GM23338 (cell line): ENCODE results near the gene SERINC4. TPM values are rescaled to one million over a fixed set of nuclear protein-coding genes. Genes with fewer than 3 reads are reported as not detected.

ENCODE experiments used
- ATAC-seq: fragments of 200-7000 bp; cut with Tn5 transposase; 3 replicates; pipeline ENCODE4 v1.9.1; 2020
- DNase-seq: peaks from one replicate; pipeline ENCODE4 v3.0.0-alpha.2; 2015; ENCODE audit warnings: low spot score
- H2AFZ ChIP-seq: fragments of 200-600 bp; sonication (generic); 2 replicates; pipeline ENCODE4 v1.8.0; 2016; ENCODE audit warnings: antibody characterized with exemption, mild to moderate bottlenecking, moderate library complexity
- H3F3A ChIP-seq: fragments of 200-600 bp; sonication (generic); replicated peaks from 2 replicates; pipeline ENCODE4 v1.8.0; 2017; ENCODE audit warnings: antibody characterized with exemption, mixed run types, low read depth
- H3K27ac ChIP-seq: fragments of 200-600 bp; sonication (generic); 2 replicates; pipeline ENCODE4 v1.6.1; 2016; ENCODE audit warnings: low read depth
- H3K27me3 ChIP-seq: fragments of 200-600 bp; sonication (generic); 2 replicates; pipeline ENCODE4 v1.8.0; 2016; ENCODE audit warnings: mild to moderate bottlenecking, mixed run types, moderate library complexity; ENCODE audit not compliant: insufficient read depth
- H3K36me3 ChIP-seq: fragments of 200-600 bp; sonication (generic); 2 replicates; pipeline ENCODE4 v1.8.0; 2016; ENCODE audit warnings: mild to moderate bottlenecking; ENCODE audit not compliant: insufficient read depth
- H3K4me1 ChIP-seq: fragments of 200-600 bp; sonication (generic); 2 replicates; pipeline ENCODE4 v1.8.0; 2016; ENCODE audit warnings: mild to moderate bottlenecking, moderate library complexity; ENCODE audit not compliant: insufficient read depth
- H3K4me2 ChIP-seq: fragments of 200-600 bp; sonication (generic); 2 replicates; pipeline ENCODE4 v1.7.1; 2017; ENCODE audit warnings: mixed run types
- H3K4me3 ChIP-seq: fragments of 200-600 bp; sonication (generic); 2 replicates; pipeline ENCODE4 v1.6.1; 2016; ENCODE audit warnings: mixed run types
- H3K79me2 ChIP-seq: fragments of 200-600 bp; sonication (generic); replicated peaks from 2 replicates; pipeline ENCODE4 v1.8.0; 2017; ENCODE audit warnings: mild to moderate bottlenecking; ENCODE audit not compliant: insufficient read depth
- H3K9me2 ChIP-seq: fragments of 200-600 bp; sonication (generic); 2 replicates; pipeline ENCODE4 v1.8.0; 2017; ENCODE audit not compliant: insufficient read depth
- H4K20me1 ChIP-seq: fragments of 200-600 bp; sonication (generic); replicated peaks from 2 replicates; pipeline ENCODE4 v1.8.0; 2017; ENCODE audit warnings: mild to moderate bottlenecking; ENCODE audit not compliant: insufficient read depth
- H3K27ac Mint-ChIP-seq: 2 replicates; pipeline ENCODE4 v1.8.0; 2020; ENCODE audit warnings: inconsistent platforms, mild to moderate bottlenecking, moderate library complexity, mixed read lengths
- H3K27me3 Mint-ChIP-seq: 3 replicates; pipeline ENCODE4 v1.8.0; 2022; ENCODE audit warnings: low read depth, mild to moderate bottlenecking, moderate library complexity, mixed read lengths, inconsistent platforms; ENCODE audit not compliant: insufficient read depth, poor library complexity
- H3K36me3 Mint-ChIP-seq: 3 replicates; pipeline ENCODE4 v1.8.0; 2021; ENCODE audit warnings: low read depth, mild to moderate bottlenecking, inconsistent platforms, moderate library complexity, mixed read lengths
- H3K4me1 Mint-ChIP-seq: 3 replicates; pipeline ENCODE4 v1.8.0; 2020; ENCODE audit warnings: mild to moderate bottlenecking, inconsistent platforms, mixed read lengths
- H3K4me3 Mint-ChIP-seq: 3 replicates; pipeline ENCODE4 v1.8.0; 2021; ENCODE audit warnings: moderate library complexity, mild to moderate bottlenecking, inconsistent platforms, mixed read lengths
- H3K9me3 Mint-ChIP-seq: 3 replicates; pipeline ENCODE4 v1.8.0; 2020; ENCODE audit warnings: moderate library complexity, mild to moderate bottlenecking, inconsistent platforms, mixed read lengths
- CREB1 ChIP-seq: fragments of 250-450 bp; sonication (Bioruptor Pico); IDR thresholded peaks from 2 replicates; pipeline ENCODE4 v1.5.0; 2020; ENCODE audit warnings: low read depth, mild to moderate bottlenecking, moderate library complexity
- CTCF ChIP-seq, 2 experiments: fragments of 200-600 bp in 1 of 2; sonication (generic) in 1 of 2; conservative IDR thresholded peaks; 2 replicates each; pipeline versions ENCODE4 v1.5.1 to v1.6.1; 2016 to 2017; ENCODE audit warnings: antibody characterized with exemption in 2 of 2, low read depth in 2 of 2, mild to moderate bottlenecking in 2 of 2, moderate library complexity in 1 of 2
- JUNB ChIP-seq: IDR thresholded peaks from one replicate; pipeline ENCODE4 v1.6.1; 2016; ENCODE audit warnings: antibody characterized with exemption; ENCODE audit not compliant: unreplicated experiment
- POLR2AphosphoS5 ChIP-seq: IDR thresholded peaks from 2 replicates; pipeline ENCODE4 v1.6.1; 2016; ENCODE audit warnings: antibody characterized with exemption, low read depth
- STAT1 ChIP-seq: IDR thresholded peaks from one replicate; pipeline ENCODE4 v1.6.1; 2016; ENCODE audit warnings: antibody characterized with exemption; ENCODE audit not compliant: unreplicated experiment
- ZNF462 ChIP-seq: fragments of 250-450 bp; sonication (Bioruptor Pico); IDR thresholded peaks from 2 replicates; pipeline ENCODE4 v1.5.0; 2020; ENCODE audit warnings: mild to moderate bottlenecking, moderate library complexity
- polyA plus RNA-seq: library from polyadenylated mRNA; unstranded; fragments of >200 nt; fragmentation: Nextera tagmentation; extraction: Ambion mirVana; gene quantifications from 2 replicates; pipeline ENCODE4 v1.2.1, GENCODE V29; 2016
- total RNA-seq: library from RNA; depleted of rRNA; stranded (reverse); fragments of >200 nt; shearing (Covaris generic); gene quantifications from 2 replicates; pipeline ENCODE4 v1.2.3, GENCODE V29; 2014

SERINC4 gene
- total and polyA plus RNA-seq, 2 experiments from 2014 or later: not detected

GRCh38 chr15:43779016-43779415, 21.0 kb downstream of the SERINC4 start (continued):
- no peak for TF ChIP-seq ZNF462
- TF ChIP-seq POLR2AphosphoS5: no peak
- TF ChIP-seq CTCF (conservative IDR thresholded peaks at IDR 0.05; ENCODE audit: low read depth in 2 of 2): no peak

- H3K4me3 Mint-ChIP-seq: peak overlapping the region; percentile 82
- H3K27ac Mint-ChIP-seq: peak overlapping the region; percentile 48; the same call in 1 of the 2 replicates
- peak; percentile 84 for DNase-seq
- Histone ChIP-seq H3K36me3 (peaks cover 9% of the 10 kb centered on the region; the same call in 1 of the 2 replicates), H3F3A (peaks cover 38% of the 10 kb centered on the region), H3K4me2 (peak overlapping the region; percentile 96), H3K79me2 (no peaks in the 10 kb centered on the region), H4K20me1 (peaks cover 11% of the 10 kb centered on the region), H3K4me1 (peaks cover 11% of the 10 kb centered on the region), H3K27me3 (no peaks in the 10 kb centered on the region), H3K27ac (peak overlapping the region; percentile 76; the same call in 1 of the 2 replicates), H2AFZ (peak overlapping the region; percentile 98), H3K9me2 (no peaks in the 10 kb centered on the region), H3K4me3 (peak overlapping the region; percentile 95)
- no peaks in the 10 kb centered on the region; the same call in 2 of the 3 replicates for H3K9me3 Mint-ChIP-seq
- ATAC-seq: peak; percentile 50
- H3K36me3 Mint-ChIP-seq: peaks cover 17% of the 10 kb centered on the region
- peaks cover 17% of the 10 kb centered on the region for H3K4me1 Mint-ChIP-seq
- H3K27me3 Mint-ChIP-seq: peaks cover 21% of the 10 kb centered on the region
- TF ChIP-seq CTCF (conservative IDR thresholded peaks at IDR 0.05; ENCODE audit: low read depth in 2 of 2): peak; percentile 82 to 87
- no peak for TF ChIP-seq JUNB
- TF ChIP-seq POLR2AphosphoS5: no peak; the same call in 1 of the 2 replicates
- TF ChIP-seq CREB1 (CRISPR knock-in tag): peak; percentile 42; the same call in 1 of the 2 replicates
- TF ChIP-seq STAT1: no peak
Measured at GRCh38 chr15:43777267-43777914, 22.6 kb downstream of the SERINC4 start.
